Panc1 (cell line): ENCODE data around the gene FYB2. TPM values are rescaled to one million over a fixed set of nuclear protein-coding genes. Genes with fewer than 3 reads are reported as not detected.

Experiments used
- ATAC-seq: fragments of 200-7000 bp; cut with Tn5 transposase; 2 replicates; pipeline ENCODE4 v1.9.1; 2020; ENCODE audit warnings: mild to moderate bottlenecking, moderate library complexity
- BruUV-seq: library from RNA; stranded (reverse); fragments of 400-500 nt; replicated peaks from 2 replicates; lab custom pipeline; 2021; lab: Mats Ljungman, UMichigan
- CTCF ChIA-PET: fragments of 300-600 bp; sonication (Branson Sonifier 250); formaldehyde crosslinking; loops from one replicate; lab custom pipeline; 2022; ENCODE audit warnings: antibody characterized with exemption; lab: Charles Lee
- POLR2A ChIA-PET: fragments of 300-600 bp; sonication (Branson Sonifier 250); formaldehyde crosslinking; loops from one replicate; lab custom pipeline; 2022; ENCODE audit warnings: antibody characterized with exemption; lab: Charles Lee
- DNase-seq: peaks from one replicate; pipeline ENCODE4 v3.0.0-alpha.2; 2010; ENCODE audit warnings: low read depth, low spot score
- H3K27ac ChIP-seq: 2 replicates; pipeline ENCODE4 v1.5.1; 2011; ENCODE audit warnings: mild to moderate bottlenecking, low read length, inconsistent platforms
- H3K27me3 ChIP-seq: fragments of 200-500 bp; sonication (Bioruptor generic); 2 replicates; pipeline ENCODE4 v1.6.0; 2014; ENCODE audit warnings: low read length, inconsistent platforms; ENCODE audit not compliant: control insufficient read depth, insufficient read depth
- H3K36me3 ChIP-seq: fragments of 200-500 bp; sonication (Bioruptor generic); 2 replicates; pipeline ENCODE4 v1.5.1; 2014; ENCODE audit warnings: inconsistent platforms, mild to moderate bottlenecking, low read length, moderate library complexity; ENCODE audit not compliant: control insufficient read depth, insufficient read depth
- H3K4me1 ChIP-seq: 2 replicates; pipeline ENCODE4 v1.5.1; 2011; ENCODE audit warnings: inconsistent platforms, mild to moderate bottlenecking, low read length, moderate library complexity; ENCODE audit not compliant: control insufficient read depth, insufficient read depth
- H3K4me3 ChIP-seq, 2 experiments: 2 replicates each; pipeline ENCODE4 v1.5.1; 2011 to 2012; ENCODE audit warnings: low read depth in 2 of 2, low read length in 2 of 2, mild to moderate bottlenecking in 2 of 2, inconsistent platforms in 1 of 2, moderate library complexity in 1 of 2
- H3K9me3 ChIP-seq: fragments of 200-500 bp; sonication (Bioruptor generic); 2 replicates; pipeline ENCODE4 v1.5.1; 2014; ENCODE audit warnings: low read depth, mild to moderate bottlenecking, inconsistent platforms, low read length, moderate library complexity; ENCODE audit not compliant: control insufficient read depth, insufficient read depth
- POLR2AphosphoS5 ChIP-seq: IDR thresholded peaks from 2 replicates; pipeline ENCODE4 v1.6.1; 2012; ENCODE audit warnings: mild to moderate bottlenecking, low read depth, low read length, moderate library complexity
- SIN3A ChIP-seq: IDR thresholded peaks from 2 replicates; pipeline ENCODE4 v1.6.1; 2012; ENCODE audit warnings: low read depth, mild to moderate bottlenecking, low read length, moderate library complexity, borderline replicate concordance; ENCODE audit not compliant: insufficient read depth
- TCF7L2 ChIP-seq: IDR thresholded peaks from 2 replicates; pipeline ENCODE4 v1.6.1; 2011; ENCODE audit warnings: mild to moderate bottlenecking, low read depth, low read length, inconsistent platforms
- in situ Hi-C: cut with HindIII; loops from 2 replicates; pipeline ENCODE4 v1.10.0; 2016; ENCODE audit warnings: low sequenced_read_pairs, low pct_unique_long_range_greater_than_20kb
- intact Hi-C: fragments of 100-400 bp; cut with micrococcal nuclease; formaldehyde crosslinking; loops from one replicate; pipeline ENCODE4 v1.10.0; 2022; ENCODE audit not compliant: unreplicated experiment
- total RNA-seq: library from RNA; stranded (reverse); gene quantifications from one replicate; pipeline ENCODE4 v1.2.1, GENCODE V29; 2021; ENCODE audit not compliant: unreplicated experiment
- TF ChIP-seq, protein P1 (sequence below), 2 experiments: IDR thresholded peaks; 2 replicates each; pipeline ENCODE4 v1.6.1; 2011 to 2012; ENCODE audit warnings: low read depth in 2 of 2, control low read depth in 1 of 2, low read length in 1 of 2, mild to moderate bottlenecking in 1 of 2, moderate library complexity in 1 of 2; ENCODE audit not compliant: insufficient read depth in 1 of 2
- TF ChIP-seq, protein P2 (sequence below): fragments of 450-650 bp; IDR thresholded peaks from 2 replicates; pipeline ENCODE4 v1.5.1; 2017; ENCODE audit warnings: mild to moderate bottlenecking

Gene FYB2
- total RNA-seq, 1 experiment from 2014 or later = 0.49 TPM

DNA sequence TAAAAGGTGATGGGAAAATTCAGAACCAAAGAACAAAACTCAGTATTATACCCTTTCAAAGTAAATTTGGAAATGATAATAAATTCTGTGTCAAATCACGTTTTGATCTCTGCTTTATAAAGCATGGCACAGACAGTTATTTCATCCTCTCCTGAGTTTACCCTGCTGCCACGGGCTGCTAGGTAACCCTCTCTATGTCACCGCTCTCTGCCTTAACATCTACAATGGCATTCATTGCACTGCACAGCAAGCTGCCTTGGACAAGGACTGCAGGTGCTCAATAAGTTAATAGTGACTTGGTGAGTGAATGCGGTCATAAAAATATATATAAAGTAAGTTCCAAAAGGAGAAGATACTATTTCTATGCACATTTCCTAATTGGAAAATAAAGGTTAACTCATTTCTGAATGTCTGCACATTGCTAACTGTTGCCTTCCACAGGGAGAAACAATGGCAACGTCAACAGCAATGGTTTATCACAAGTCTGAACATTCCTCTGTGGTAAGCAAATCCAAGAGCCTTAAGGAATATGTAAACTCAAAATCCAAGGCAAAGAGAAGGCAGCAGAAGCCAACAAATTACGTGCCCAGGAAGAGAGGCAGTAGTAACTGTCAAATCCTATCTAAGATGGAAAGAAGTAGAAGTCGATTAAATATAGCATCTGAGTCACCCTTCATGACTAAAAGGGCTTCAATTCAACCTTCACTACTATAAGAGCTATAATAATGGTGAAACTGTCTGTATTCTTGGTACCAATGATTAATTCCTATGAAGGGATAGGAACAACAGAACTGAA lies 19.4 kb downstream of the FYB2 start:
- BruUV-seq = no TSS peak
- TF ChIP-seq TCF7L2 (no peak), SIN3A (no peak), POLR2AphosphoS5 (no peak)
- TF ChIP-seq, protein P1, sequence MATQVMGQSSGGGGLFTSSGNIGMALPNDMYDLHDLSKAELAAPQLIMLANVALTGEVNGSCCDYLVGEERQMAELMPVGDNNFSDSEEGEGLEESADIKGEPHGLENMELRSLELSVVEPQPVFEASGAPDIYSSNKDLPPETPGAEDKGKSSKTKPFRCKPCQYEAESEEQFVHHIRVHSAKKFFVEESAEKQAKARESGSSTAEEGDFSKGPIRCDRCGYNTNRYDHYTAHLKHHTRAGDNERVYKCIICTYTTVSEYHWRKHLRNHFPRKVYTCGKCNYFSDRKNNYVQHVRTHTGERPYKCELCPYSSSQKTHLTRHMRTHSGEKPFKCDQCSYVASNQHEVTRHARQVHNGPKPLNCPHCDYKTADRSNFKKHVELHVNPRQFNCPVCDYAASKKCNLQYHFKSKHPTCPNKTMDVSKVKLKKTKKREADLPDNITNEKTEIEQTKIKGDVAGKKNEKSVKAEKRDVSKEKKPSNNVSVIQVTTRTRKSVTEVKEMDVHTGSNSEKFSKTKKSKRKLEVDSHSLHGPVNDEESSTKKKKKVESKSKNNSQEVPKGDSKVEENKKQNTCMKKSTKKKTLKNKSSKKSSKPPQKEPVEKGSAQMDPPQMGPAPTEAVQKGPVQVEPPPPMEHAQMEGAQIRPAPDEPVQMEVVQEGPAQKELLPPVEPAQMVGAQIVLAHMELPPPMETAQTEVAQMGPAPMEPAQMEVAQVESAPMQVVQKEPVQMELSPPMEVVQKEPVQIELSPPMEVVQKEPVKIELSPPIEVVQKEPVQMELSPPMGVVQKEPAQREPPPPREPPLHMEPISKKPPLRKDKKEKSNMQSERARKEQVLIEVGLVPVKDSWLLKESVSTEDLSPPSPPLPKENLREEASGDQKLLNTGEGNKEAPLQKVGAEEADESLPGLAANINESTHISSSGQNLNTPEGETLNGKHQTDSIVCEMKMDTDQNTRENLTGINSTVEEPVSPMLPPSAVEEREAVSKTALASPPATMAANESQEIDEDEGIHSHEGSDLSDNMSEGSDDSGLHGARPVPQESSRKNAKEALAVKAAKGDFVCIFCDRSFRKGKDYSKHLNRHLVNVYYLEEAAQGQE (IDR thresholded peaks at IDR 0.05; ENCODE audit: insufficient read depth in 1 of 2, low read depth in 2 of 2, low read length in 1 of 2) = no peak
- TF ChIP-seq, protein P2, sequence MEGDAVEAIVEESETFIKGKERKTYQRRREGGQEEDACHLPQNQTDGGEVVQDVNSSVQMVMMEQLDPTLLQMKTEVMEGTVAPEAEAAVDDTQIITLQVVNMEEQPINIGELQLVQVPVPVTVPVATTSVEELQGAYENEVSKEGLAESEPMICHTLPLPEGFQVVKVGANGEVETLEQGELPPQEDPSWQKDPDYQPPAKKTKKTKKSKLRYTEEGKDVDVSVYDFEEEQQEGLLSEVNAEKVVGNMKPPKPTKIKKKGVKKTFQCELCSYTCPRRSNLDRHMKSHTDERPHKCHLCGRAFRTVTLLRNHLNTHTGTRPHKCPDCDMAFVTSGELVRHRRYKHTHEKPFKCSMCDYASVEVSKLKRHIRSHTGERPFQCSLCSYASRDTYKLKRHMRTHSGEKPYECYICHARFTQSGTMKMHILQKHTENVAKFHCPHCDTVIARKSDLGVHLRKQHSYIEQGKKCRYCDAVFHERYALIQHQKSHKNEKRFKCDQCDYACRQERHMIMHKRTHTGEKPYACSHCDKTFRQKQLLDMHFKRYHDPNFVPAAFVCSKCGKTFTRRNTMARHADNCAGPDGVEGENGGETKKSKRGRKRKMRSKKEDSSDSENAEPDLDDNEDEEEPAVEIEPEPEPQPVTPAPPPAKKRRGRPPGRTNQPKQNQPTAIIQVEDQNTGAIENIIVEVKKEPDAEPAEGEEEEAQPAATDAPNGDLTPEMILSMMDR = no peak
- ATAC-seq (no peak), DNase-seq (no peak)
- Histone ChIP-seq H3K36me3 (no peaks in the 10 kb centered on the region), H3K4me1 (no peaks in the 10 kb centered on the region), H3K4me3 (no peak overlapping the region), H3K27me3 (0 out of 2 replicates have a peak, but pooled peaks cover 2% of the 10 kb centered on the region), H3K9me3 (no peaks in the 10 kb centered on the region), H3K27ac (no peak overlapping the region)
- ChIA-PET POLR2A (no interaction called here), CTCF (no interaction called here)
- intact Hi-C loops = loop anchor here (10.0 kb wide), 1 partner anchor 1515 kb away; no protein-coding TSS in a partner anchor
- in situ Hi-C loops = no loop called here

DNA sequence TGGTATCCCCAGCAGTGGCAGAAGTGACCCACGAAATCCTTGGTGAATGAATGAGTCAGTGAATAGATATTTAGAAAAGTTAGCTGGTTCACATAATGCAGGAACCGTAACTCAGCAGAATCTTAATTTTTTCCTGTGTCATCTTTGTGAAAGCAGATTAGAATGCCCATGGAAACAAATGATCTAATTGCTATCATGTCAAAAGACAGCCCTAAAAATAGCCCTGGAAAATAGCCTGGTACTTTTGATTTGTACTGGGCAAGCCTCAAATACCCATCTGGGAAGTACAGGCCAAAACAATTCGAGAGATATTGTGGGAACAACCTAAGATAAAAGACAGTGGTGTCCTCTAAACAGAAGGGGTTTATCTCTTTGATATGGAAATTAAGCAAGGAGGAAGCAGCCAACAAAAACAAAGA lies 21.1 kb downstream of the FYB2 start:
- H3K4me1 ChIP-seq = no peaks in the 10 kb centered on the region
- TF ChIP-seq, protein P2 = no peak
- TF ChIP-seq, protein P1 (IDR thresholded peaks at IDR 0.05; ENCODE audit: insufficient read depth in 1 of 2, low read depth in 2 of 2, low read length in 1 of 2) = no peak
- TF ChIP-seq POLR2AphosphoS5 (no peak), TCF7L2 (no peak)
- no peaks in the 10 kb centered on the region for H3K9me3 ChIP-seq
- in situ Hi-C loops = no loop called here
- H3K36me3 ChIP-seq = no peaks in the 10 kb centered on the region
- DNase-seq (no peak), ATAC-seq (no peak)
- POLR2A ChIA-PET = interaction anchor here (0.6 kb wide), 1 partner anchor 1646 kb away, joined by 3 read pairs; no protein-coding TSS in a partner anchor
- no peak overlapping the region for H3K27ac ChIP-seq
- intact Hi-C loops = no loop called here
- BruUV-seq = no TSS peak
- CTCF ChIA-PET = no interaction called here
- peaks cover 2% of the 10 kb centered on the region; the same call in 1 of the 2 replicates for H3K27me3 ChIP-seq
- no peak overlapping the region for H3K4me3 ChIP-seq
